Fibroblast of lung (primary cell): ENCODE results near the gene CRAMP1. TPM values are rescaled to one million over a fixed set of nuclear protein-coding genes. Genes with fewer than 3 reads are reported as not detected.

Experiments
- DNase-seq, 2 donors: peaks; one replicate each; pipeline versions ENCODE4 v3.0.0 to v3.0.0-alpha.2; 2010; ENCODE audit warnings: low read depth in 2 of 2
- H2AFZ ChIP-seq: 2 replicates; pipeline ENCODE4 v1.5.1; 2012; ENCODE audit warnings: low read length, control low read depth, inconsistent platforms
- H3K27ac ChIP-seq: 2 replicates; pipeline ENCODE4 v1.5.1; 2011; ENCODE audit warnings: low read length, control low read depth; ENCODE audit not compliant: insufficient read depth
- H3K27me3 ChIP-seq: 2 replicates; pipeline ENCODE4 v1.5.1; 2011; ENCODE audit warnings: mild to moderate bottlenecking, low read length; ENCODE audit not compliant: control insufficient read depth, insufficient read depth
- H3K36me3 ChIP-seq: 2 replicates; pipeline ENCODE4 v1.5.1; 2011; ENCODE audit warnings: low read length; ENCODE audit not compliant: control insufficient read depth, insufficient read depth
- H3K4me1 ChIP-seq: 2 replicates; pipeline ENCODE4 v1.5.1; 2011; ENCODE audit warnings: low read length; ENCODE audit not compliant: control insufficient read depth, insufficient read depth; ENCODE audit errors: extremely low read depth
- H3K4me2 ChIP-seq: 2 replicates; pipeline ENCODE4 v1.5.1; 2011; ENCODE audit warnings: low read length, control low read depth; ENCODE audit not compliant: insufficient read depth; ENCODE audit errors: extremely low read depth
- H3K4me3 ChIP-seq, 4 experiments: fragments of 200-600 bp in 1 of 4; sonication (generic) in 1 of 4; replicated peaks in 1 of 4; 2 replicates each; pipeline ENCODE4 v1.5.1; 2011 to 2016; ENCODE audit warnings: low read length in 4 of 4, low read depth in 3 of 4, mild to moderate bottlenecking in 3 of 4, control low read depth in 2 of 4, inconsistent platforms in 1 of 4, mixed read lengths in 1 of 4; ENCODE audit not compliant: insufficient read depth in 1 of 4; ENCODE audit errors: control extremely low read depth in 1 of 4
- H3K79me2 ChIP-seq: 2 replicates; pipeline ENCODE4 v1.5.1; 2012; ENCODE audit warnings: mild to moderate bottlenecking, low read length, inconsistent platforms; ENCODE audit not compliant: control insufficient read depth, insufficient read depth
- H3K9ac ChIP-seq: 2 replicates; pipeline ENCODE4 v1.5.1; 2011; ENCODE audit warnings: mild to moderate bottlenecking, low read length, control low read depth; ENCODE audit not compliant: insufficient read depth
- H3K9me3 ChIP-seq: 2 replicates; pipeline ENCODE4 v1.5.1; 2012; ENCODE audit warnings: low read depth, low read length; ENCODE audit not compliant: control insufficient read depth, insufficient read depth
- H4K20me1 ChIP-seq: 2 replicates; pipeline ENCODE4 v1.5.1; 2011; ENCODE audit warnings: low read length; ENCODE audit not compliant: control insufficient read depth, insufficient read depth; ENCODE audit errors: extremely low read depth
- EZH2 ChIP-seq: IDR thresholded peaks from 2 replicates; pipeline ENCODE4 v1.5.1; 2012; ENCODE audit warnings: low read length, control low read depth, mild to moderate bottlenecking; ENCODE audit errors: missing control alignments
- polyA plus RNA-seq, 2 donors: library from polyadenylated mRNA; depleted of rRNA in 1 of 2; stranded (reverse) in 1 of 2; unstranded in 1 of 2; fragments of >200 nt; gene quantifications; 2 replicates each; pipeline ENCODE4 v1.2.1, GENCODE V29; 2011 to 2012; ENCODE audit warnings: missing spikeins in 1 of 2
- total RNA-seq: library from RNA; depleted of rRNA; stranded (reverse); fragments of >200 nt; gene quantifications from 2 replicates; pipeline ENCODE4 v1.2.1, GENCODE V29; 2014
- TF ChIP-seq, protein P1 (sequence below), 2 donors: IDR thresholded peaks in 1 of 2; conservative IDR thresholded peaks in 1 of 2; 1 replicate in 1 of 2; 2 replicates in 1 of 2; pipeline ENCODE4 v1.5.1; 2011 to 2012; ENCODE audit warnings: low read length in 2 of 2, control low read depth in 1 of 2, inconsistent platforms in 1 of 2, low read depth in 1 of 2, mild to moderate bottlenecking in 1 of 2

The CRAMP1 gene
- total and polyA plus RNA-seq, 2 donors (not counting 1 experiment from before 2014, with no cell fraction given): 6.2 to 7.8 TPM

DNA sequence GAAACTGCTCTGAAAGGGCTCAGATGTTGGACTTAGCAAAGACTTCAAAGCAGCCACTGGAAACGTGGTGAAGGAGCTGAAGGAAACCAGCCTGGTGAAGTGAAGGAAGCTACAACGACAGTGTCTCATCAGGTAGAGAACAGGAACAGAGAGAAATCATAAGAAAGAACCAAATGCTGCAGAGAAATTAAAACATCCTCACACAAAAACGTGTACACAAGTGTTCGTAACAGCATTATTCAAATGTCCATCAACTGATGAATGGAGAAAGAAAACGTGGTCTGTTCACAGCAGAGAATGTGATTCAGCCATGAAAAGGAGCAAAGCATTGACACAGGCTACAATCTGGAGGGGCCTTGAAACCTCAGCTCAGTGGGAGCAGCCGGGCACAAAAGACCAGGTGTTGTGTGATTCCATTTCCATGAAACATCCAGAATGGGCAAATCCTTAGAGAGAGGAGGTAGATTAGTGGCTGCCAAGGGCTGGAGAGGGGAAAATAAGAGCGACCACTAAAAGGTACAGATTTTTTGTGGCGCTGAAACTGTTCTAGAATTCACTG is 27.2 kb upstream of the CRAMP1 start:
- Histone ChIP-seq H3K27me3 (no peaks in the 10 kb centered on the region), H3K27ac (no peak overlapping the region), H3K4me2 (no peak overlapping the region), H4K20me1 (no peaks in the 10 kb centered on the region), H3K4me1 (no peaks in the 10 kb centered on the region), H3K4me3 (no peak overlapping the region), H2AFZ (no peak overlapping the region), H3K9me3 (no peaks in the 10 kb centered on the region), H3K79me2 (no peaks in the 10 kb centered on the region), H3K9ac (no peak overlapping the region), H3K36me3 (peaks cover 2% of the 10 kb centered on the region)
- no peak for DNase-seq
- TF ChIP-seq, protein P1, sequence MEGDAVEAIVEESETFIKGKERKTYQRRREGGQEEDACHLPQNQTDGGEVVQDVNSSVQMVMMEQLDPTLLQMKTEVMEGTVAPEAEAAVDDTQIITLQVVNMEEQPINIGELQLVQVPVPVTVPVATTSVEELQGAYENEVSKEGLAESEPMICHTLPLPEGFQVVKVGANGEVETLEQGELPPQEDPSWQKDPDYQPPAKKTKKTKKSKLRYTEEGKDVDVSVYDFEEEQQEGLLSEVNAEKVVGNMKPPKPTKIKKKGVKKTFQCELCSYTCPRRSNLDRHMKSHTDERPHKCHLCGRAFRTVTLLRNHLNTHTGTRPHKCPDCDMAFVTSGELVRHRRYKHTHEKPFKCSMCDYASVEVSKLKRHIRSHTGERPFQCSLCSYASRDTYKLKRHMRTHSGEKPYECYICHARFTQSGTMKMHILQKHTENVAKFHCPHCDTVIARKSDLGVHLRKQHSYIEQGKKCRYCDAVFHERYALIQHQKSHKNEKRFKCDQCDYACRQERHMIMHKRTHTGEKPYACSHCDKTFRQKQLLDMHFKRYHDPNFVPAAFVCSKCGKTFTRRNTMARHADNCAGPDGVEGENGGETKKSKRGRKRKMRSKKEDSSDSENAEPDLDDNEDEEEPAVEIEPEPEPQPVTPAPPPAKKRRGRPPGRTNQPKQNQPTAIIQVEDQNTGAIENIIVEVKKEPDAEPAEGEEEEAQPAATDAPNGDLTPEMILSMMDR (conservative IDR thresholded peaks at IDR 0.05 in 1 of 2, IDR thresholded peaks at IDR 0.05 in 1 of 2; ENCODE audit: low read depth in 1 of 2, low read length in 2 of 2): no peak

GRCh38 chr16:1590366-1590765 is 21.8 kb upstream of the CRAMP1 start:
- Histone ChIP-seq H3K9ac (no peak overlapping the region), H2AFZ (no peak overlapping the region), H3K27me3 (no peaks in the 10 kb centered on the region), H3K27ac (no peak overlapping the region), H4K20me1 (no peaks in the 10 kb centered on the region), H3K79me2 (no peaks in the 10 kb centered on the region), H3K4me1 (no peaks in the 10 kb centered on the region), H3K36me3 (peaks cover 2% of the 10 kb centered on the region), H3K4me3 (no peak overlapping the region), H3K4me2 (no peak overlapping the region), H3K9me3 (no peaks in the 10 kb centered on the region)
- DNase-seq: no peak
- no peak for TF ChIP-seq EZH2
- TF ChIP-seq, protein P1 (conservative IDR thresholded peaks at IDR 0.05 in 1 of 2, IDR thresholded peaks at IDR 0.05 in 1 of 2; ENCODE audit: low read depth in 1 of 2, low read length in 2 of 2): no peak

DNA sequence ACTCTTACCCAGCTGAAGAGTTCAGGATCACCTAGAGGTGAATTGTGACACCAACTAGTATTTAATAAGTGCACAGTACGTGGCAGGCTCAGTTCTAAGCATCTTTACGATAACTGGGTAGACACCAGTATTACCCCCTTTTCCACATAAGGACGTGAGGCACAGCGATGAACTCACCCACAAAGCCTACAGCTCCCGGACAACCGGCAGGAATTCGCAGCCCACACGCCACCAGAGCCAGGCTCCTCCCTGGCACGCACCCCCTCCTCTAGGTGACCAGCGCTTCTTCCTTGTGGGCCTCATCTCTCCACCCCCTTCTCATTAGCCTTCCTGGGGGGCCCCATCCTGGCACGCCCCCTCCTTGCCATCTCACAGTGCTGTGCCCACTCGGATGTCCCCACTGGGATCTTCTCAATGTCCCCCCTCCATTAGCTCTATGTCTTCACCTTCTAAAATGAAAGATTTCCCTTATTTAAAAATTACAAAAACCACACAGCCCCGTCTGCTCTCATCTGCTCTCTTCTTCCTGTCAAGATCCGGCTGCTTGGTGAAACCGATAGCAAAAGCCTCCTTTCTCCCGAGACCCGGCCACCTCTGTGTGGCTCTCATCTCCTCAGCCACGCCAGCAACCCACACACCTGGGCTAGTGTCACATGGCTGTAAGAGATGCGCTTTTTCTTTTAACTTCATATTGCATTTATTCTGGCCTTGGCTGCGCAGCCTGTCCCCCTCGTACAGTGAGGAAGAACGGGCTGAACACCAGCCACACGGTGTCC is 21.0 kb upstream of the CRAMP1 start:
- TF ChIP-seq, protein P1 (conservative IDR thresholded peaks at IDR 0.05 in 1 of 2, IDR thresholded peaks at IDR 0.05 in 1 of 2; ENCODE audit: low read depth in 1 of 2, low read length in 2 of 2): no peak
- no peak for TF ChIP-seq EZH2
- no peak overlapping the region for H3K4me2 ChIP-seq

More for the DNA sequence above, 21.0 kb upstream of the CRAMP1 start:
- H3K27ac ChIP-seq: no peak overlapping the region
- no peaks in the 10 kb centered on the region for H3K4me1 ChIP-seq
- H3K27me3 ChIP-seq: no peaks in the 10 kb centered on the region
- H3K9ac ChIP-seq: no peak overlapping the region
- no peak for DNase-seq
- no peaks in the 10 kb centered on the region for H4K20me1 ChIP-seq
- H3K4me3 ChIP-seq: no peak overlapping the region
- H3K9me3 ChIP-seq: no peaks in the 10 kb centered on the region
- peaks cover under 1% of the 10 kb centered on the region for H3K36me3 ChIP-seq
- no peak overlapping the region for H2AFZ ChIP-seq
- H3K79me2 ChIP-seq: no peaks in the 10 kb centered on the region
